AG10803 (cell line): ENCODE results near the gene EEF1E1.

ENCODE experiments used
- DNase-seq: peaks from one replicate; pipeline ENCODE4 v3.0.0; 2010; ENCODE audit warnings: low read depth
- H3K4me3 ChIP-seq: 2 replicates; pipeline ENCODE4 v1.5.1; 2011; ENCODE audit warnings: mild to moderate bottlenecking, low read length, control low read depth
- CTCF ChIP-seq: conservative IDR thresholded peaks from 2 replicates; pipeline ENCODE4 v1.5.1; 2011; ENCODE audit warnings: mild to moderate bottlenecking, low read length, control low read depth, inconsistent platforms

Gene EEF1E1

GRCh38 chr6:8088886-8089285, 13.5 kb downstream of the EEF1E1 start:
- no peak for TF ChIP-seq CTCF
- H3K4me3 ChIP-seq, result no peak overlapping the region
- no peak for DNase-seq

- no peak for TF ChIP-seq CTCF
- DNase-seq, result no peak
- no peak overlapping the region for H3K4me3 ChIP-seq
Observed at GRCh38 chr6:8087870-8088754, 14.2 kb downstream of the EEF1E1 start.

DNA sequence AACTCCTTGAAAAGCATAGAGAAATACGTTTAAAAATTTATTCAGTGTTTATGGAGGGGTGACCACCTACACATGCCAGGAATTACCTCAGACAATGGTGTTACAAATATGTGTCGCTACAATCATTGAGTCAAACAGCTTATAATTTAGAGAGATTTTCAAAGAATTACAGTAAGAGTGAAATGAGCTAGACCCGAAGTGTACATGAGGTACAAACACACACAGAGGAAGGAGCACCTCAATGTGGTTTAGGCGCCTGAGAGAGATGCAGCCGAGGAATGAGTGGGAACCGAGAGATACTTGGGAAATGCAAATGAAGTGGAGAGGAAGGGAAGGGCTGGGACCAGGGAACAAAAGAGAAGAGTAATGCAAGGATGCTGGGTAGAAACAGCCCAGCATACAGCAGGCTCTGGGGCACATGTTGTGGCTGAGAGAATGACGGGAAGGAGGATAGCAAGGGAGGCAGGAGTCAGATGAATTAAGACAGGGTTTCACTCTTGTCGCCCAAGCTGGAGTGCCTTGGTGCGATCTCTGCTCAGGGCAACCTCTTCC, 15.5 kb downstream of the EEF1E1 start:
- H3K4me3 ChIP-seq, result no peak overlapping the region
- TF ChIP-seq CTCF, result no peak
- DNase-seq, result no peak

- no peak for TF ChIP-seq CTCF
- no peak overlapping the region for H3K4me3 ChIP-seq
- peak; percentile 90 for DNase-seq
Observed at GRCh38 chr6:8085053-8085511, 17.3 kb downstream of the EEF1E1 start.

DNA sequence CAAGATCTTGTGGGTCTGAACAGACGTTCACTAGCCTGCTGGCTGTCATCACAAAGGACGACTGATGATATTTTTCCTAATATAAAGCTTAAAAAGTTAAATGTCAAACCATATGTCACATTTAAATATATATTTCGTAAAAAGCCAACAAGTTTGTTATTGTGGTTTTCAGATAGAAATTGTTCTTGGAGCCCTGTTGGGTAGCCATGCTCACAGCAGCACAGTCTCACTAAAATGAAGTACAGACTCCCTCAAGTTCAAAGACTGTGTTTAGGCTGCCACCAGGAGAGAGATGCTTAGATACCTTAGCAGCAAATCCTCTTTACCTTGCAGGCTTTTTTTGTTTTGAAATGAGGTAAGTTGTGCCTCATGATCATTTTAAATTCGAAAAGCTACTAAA, 17.8 kb downstream of the EEF1E1 start:
- DNase-seq, result peak; percentile 9
- H3K4me3 ChIP-seq, result no peak overlapping the region
- no peak for TF ChIP-seq CTCF

GRCh38 chr6:8082954-8083858, 19.1 kb downstream of the EEF1E1 start:
- TF ChIP-seq CTCF, result no peak
- peak; percentile 82 for DNase-seq
- no peak overlapping the region for H3K4me3 ChIP-seq
